ENCODE results near the gene PEAK3.

- TF ChIP-seq, protein P1, sequence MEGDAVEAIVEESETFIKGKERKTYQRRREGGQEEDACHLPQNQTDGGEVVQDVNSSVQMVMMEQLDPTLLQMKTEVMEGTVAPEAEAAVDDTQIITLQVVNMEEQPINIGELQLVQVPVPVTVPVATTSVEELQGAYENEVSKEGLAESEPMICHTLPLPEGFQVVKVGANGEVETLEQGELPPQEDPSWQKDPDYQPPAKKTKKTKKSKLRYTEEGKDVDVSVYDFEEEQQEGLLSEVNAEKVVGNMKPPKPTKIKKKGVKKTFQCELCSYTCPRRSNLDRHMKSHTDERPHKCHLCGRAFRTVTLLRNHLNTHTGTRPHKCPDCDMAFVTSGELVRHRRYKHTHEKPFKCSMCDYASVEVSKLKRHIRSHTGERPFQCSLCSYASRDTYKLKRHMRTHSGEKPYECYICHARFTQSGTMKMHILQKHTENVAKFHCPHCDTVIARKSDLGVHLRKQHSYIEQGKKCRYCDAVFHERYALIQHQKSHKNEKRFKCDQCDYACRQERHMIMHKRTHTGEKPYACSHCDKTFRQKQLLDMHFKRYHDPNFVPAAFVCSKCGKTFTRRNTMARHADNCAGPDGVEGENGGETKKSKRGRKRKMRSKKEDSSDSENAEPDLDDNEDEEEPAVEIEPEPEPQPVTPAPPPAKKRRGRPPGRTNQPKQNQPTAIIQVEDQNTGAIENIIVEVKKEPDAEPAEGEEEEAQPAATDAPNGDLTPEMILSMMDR (conservative IDR thresholded peaks at IDR 0.05 in 1 of 2, IDR thresholded peaks at IDR 0.05 in 1 of 2; ENCODE audit: extremely low read depth in 1 of 2, insufficient read depth in 1 of 2, low read depth in 1 of 2, low read length in 2 of 2), result no peak
- no peak for TF ChIP-seq EZH2 (IDR thresholded peaks at IDR 0.05; ENCODE audit: borderline replicate concordance, low read length)
Measured at GRCh38 chr19:2244125-2244411, 37.9 kb downstream of the PEAK3 start.

Data from mammary epithelial cell (primary cell).